ENCODE results near the gene ZNF410.

The ZNF410 gene

GRCh38 chr14:73949752-73950734 lies 63.4 kb downstream of the ZNF410 start, which contains the start of the genes COQ6 and FAM161B:
COQ6 (plus strand) TSS chr14:73950302; CDS start chr14:73950333, 31 bp downstream.
FAM161B (minus strand) TSS chr14:73950094; CDS start chr14:73950026, 68 bp downstream.
- peak in 2 of 3 experiments; percentile 19 to 23 for TF ChIP-seq CTCF (IDR thresholded peaks at IDR 0.05; ENCODE audit: unreplicated experiment in 3 of 3)
- Mint-ChIP-seq H3K4me1 (peaks cover 3% of the 10 kb centered on the region), H3K9me3 (no peaks in the 10 kb centered on the region), H3K36me3 (ENCODE audit: low read depth) (peaks cover 20% of the 10 kb centered on the region), H3K27ac (peak within 1 kb of the TSS; percentile 71 to 96 (median 94)), H3K4me3 (peak within 1 kb of the TSS; percentile 94 to 100 (median 97)), H3K27me3 (ENCODE audit: low read depth) (no peaks in the 10 kb centered on the region)

GRCh38 chr14:73953731-73954130 lies 67.1 kb downstream of the ZNF410 start:
- H3K27ac Mint-ChIP-seq: no peak overlapping the region
- H3K4me3 Mint-ChIP-seq: peak overlapping the region; percentile 4 to 54 (median 6)
- no peak for TF ChIP-seq CTCF (IDR thresholded peaks at IDR 0.05; ENCODE audit: unreplicated experiment in 3 of 3)
- peaks cover 43% of the 10 kb centered on the region for H3K36me3 Mint-ChIP-seq (ENCODE audit: low read depth)
- H3K27me3 Mint-ChIP-seq (ENCODE audit: low read depth): no peaks in the 10 kb centered on the region
- peaks cover 12% of the 10 kb centered on the region for H3K4me1 Mint-ChIP-seq
- no peaks in the 10 kb centered on the region for H3K9me3 Mint-ChIP-seq

DNA sequence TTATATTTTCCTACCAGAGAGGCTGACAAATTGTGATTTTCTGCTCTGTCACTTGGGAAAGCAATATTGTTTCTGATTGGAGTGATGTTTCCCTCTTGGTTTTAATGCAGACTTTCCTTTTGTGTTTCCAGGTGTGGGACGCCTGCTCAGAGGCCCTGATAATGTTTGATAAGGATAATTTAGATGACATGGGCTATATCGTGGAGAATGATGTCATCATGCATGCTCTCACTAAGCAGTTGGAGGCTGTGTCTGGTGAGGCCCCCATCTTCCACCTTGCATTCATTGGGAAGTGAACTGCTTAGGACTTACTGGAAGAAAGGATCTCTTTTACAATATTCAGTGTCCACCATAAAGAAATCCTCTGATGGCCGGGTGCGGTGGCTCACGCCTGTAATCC lies 69.0 kb downstream of the ZNF410 start:
- TF ChIP-seq CTCF (IDR thresholded peaks at IDR 0.05; ENCODE audit: unreplicated experiment in 3 of 3): no peak
- no peak overlapping the region for H3K27ac Mint-ChIP-seq
- H3K4me1 Mint-ChIP-seq: peaks cover 14% of the 10 kb centered on the region
- no peaks in the 10 kb centered on the region for H3K9me3 Mint-ChIP-seq
- peaks cover 59% of the 10 kb centered on the region for H3K36me3 Mint-ChIP-seq (ENCODE audit: low read depth)
- no peaks in the 10 kb centered on the region for H3K27me3 Mint-ChIP-seq (ENCODE audit: low read depth)
- H3K4me3 Mint-ChIP-seq: no peak overlapping the region

- Mint-ChIP-seq H3K4me3 (peak overlapping the region in 1 of 3 experiments; percentile 30), H3K9me3 (no peaks in the 10 kb centered on the region), H3K36me3 (ENCODE audit: low read depth) (peaks cover 71% of the 10 kb centered on the region), H3K27me3 (ENCODE audit: low read depth) (no peaks in the 10 kb centered on the region), H3K27ac (peak overlapping the region; percentile 48 to 91 (median 91)), H3K4me1 (peaks cover 10% of the 10 kb centered on the region)
- no peak for TF ChIP-seq CTCF (IDR thresholded peaks at IDR 0.05; ENCODE audit: unreplicated experiment in 3 of 3)
These were observed 71.9 kb downstream of the ZNF410 start for GRCh38 chr14:73958591-73958990.

GRCh38 chr14:73961192-73961591 lies 74.5 kb downstream of the ZNF410 start:
- H3K4me1 Mint-ChIP-seq: peaks cover 10% of the 10 kb centered on the region

More at GRCh38 chr14:73961192-73961591, 74.5 kb downstream of the ZNF410 start:
- Mint-ChIP-seq H3K9me3 (no peaks in the 10 kb centered on the region), H3K27ac (no peak overlapping the region), H3K4me3 (no peak overlapping the region), H3K27me3 (ENCODE audit: low read depth) (no peaks in the 10 kb centered on the region), H3K36me3 (ENCODE audit: low read depth) (peaks cover 76% of the 10 kb centered on the region)
- no peak for TF ChIP-seq CTCF (IDR thresholded peaks at IDR 0.05; ENCODE audit: unreplicated experiment in 3 of 3)

All from nephron (organoid).